K562 (cell line): Measurements from ENCODE around the gene SKIC8.

Source experiments
- CAMTA2 ChIP-seq: fragments of 250-450 bp; sonication (Bioruptor Pico); conservative IDR thresholded peaks from 2 replicates; pipeline ENCODE4 v1.5.1; 2022
- CREB1 ChIP-seq, 2 experiments: sonication (generic) in 1 of 2; formaldehyde crosslinking in 1 of 2; IDR thresholded peaks; 2 replicates each; pipeline versions ENCODE4 v1.6.1 to v1.8.0; 2012 to 2022; ENCODE audit warnings: inconsistent platforms in 1 of 2, mild to moderate bottlenecking in 1 of 2, missing genetic modification reagents in 1 of 2, moderate library complexity in 1 of 2
- EZH2 ChIP-seq: IDR thresholded peaks from 2 replicates; pipeline ENCODE4 v1.6.1; 2012; ENCODE audit warnings: low read depth, mild to moderate bottlenecking, inconsistent platforms, low read length, borderline replicate concordance
- FOXJ3 ChIP-seq: sonication (generic); formaldehyde crosslinking; IDR thresholded peaks from 2 replicates; pipeline ENCODE4 v1.4.0; 2020; ENCODE audit warnings: mild to moderate bottlenecking, missing genetic modification reagents
- JUNB ChIP-seq: fragments of 450-650 bp; formaldehyde crosslinking; conservative IDR thresholded peaks from 2 replicates; pipeline ENCODE4 v1.4.0; 2020; ENCODE audit warnings: mild to moderate bottlenecking
- POLR2H ChIP-seq: IDR thresholded peaks from 2 replicates; pipeline ENCODE4 v1.6.1; 2016; ENCODE audit warnings: missing genetic modification characterization, low read depth, mild to moderate bottlenecking, control low read depth, missing compliant biosample characterization, moderate library complexity
- RERE ChIP-seq: sonication (generic); formaldehyde crosslinking; IDR thresholded peaks from 2 replicates; pipeline ENCODE4 v1.8.0; 2023; ENCODE audit warnings: missing genetic modification reagents, mild to moderate bottlenecking, borderline replicate concordance
- SMAD4 ChIP-seq: fragments of 250-450 bp; sonication (Bioruptor Pico); conservative IDR thresholded peaks from 2 replicates; pipeline ENCODE4 v1.8.0; 2021; ENCODE audit warnings: inconsistent platforms, mild to moderate bottlenecking, moderate library complexity
- ZNF24 ChIP-seq: fragments of 450-650 bp; IDR thresholded peaks from 2 replicates; pipeline ENCODE4 v1.6.1; 2016
- ZNF3 ChIP-seq: fragments of 250-450 bp; sonication (Bioruptor Pico); IDR thresholded peaks from 2 replicates; pipeline ENCODE4 v1.5.0; 2021; ENCODE audit warnings: mild to moderate bottlenecking, moderate library complexity
- ZNF347 ChIP-seq: fragments of 450-650 bp; formaldehyde crosslinking; IDR thresholded peaks from 2 replicates; pipeline ENCODE4 v1.4.0; 2020; ENCODE audit warnings: low read depth, mild to moderate bottlenecking, moderate library complexity
- ZNF639 ChIP-seq, 2 experiments: fragments of 200-800 bp in 1 of 2; sonication (Bioruptor generic) in 1 of 2; sonication (generic) in 1 of 2; formaldehyde crosslinking in 1 of 2; IDR thresholded peaks in 1 of 2; conservative IDR thresholded peaks in 1 of 2; 2 replicates each; pipeline versions ENCODE4 v1.5.0 to v1.6.1; 2016 to 2020; ENCODE audit warnings: missing compliant biosample characterization in 1 of 2, missing genetic modification characterization in 1 of 2, missing genetic modification reagents in 1 of 2
- TF ChIP-seq, protein P1 (sequence below), 3 experiments: IDR thresholded peaks in 2 of 3; conservative IDR thresholded peaks in 1 of 3; 2 replicates each; pipeline ENCODE4 v1.5.1; 2011 to 2012; ENCODE audit warnings: low read length in 3 of 3, mild to moderate bottlenecking in 3 of 3, control low read depth in 2 of 3, improper control_type of control experiment in 1 of 3, inconsistent platforms in 1 of 3, low read depth in 1 of 3, mixed read lengths in 1 of 3, moderate library complexity in 1 of 3; ENCODE audit not compliant: insufficient read depth in 2 of 3
- TF ChIP-seq, protein P2 (sequence below): sonication (generic); formaldehyde crosslinking; IDR thresholded peaks from 2 replicates; pipeline ENCODE4 v1.8.0; 2022; ENCODE audit warnings: mild to moderate bottlenecking, missing genetic modification reagents, borderline replicate concordance

- TF ChIP-seq JUNB (CRISPR knock-in tag) (no peak), FOXJ3 (CRISPR knock-in tag) (no peak), RERE (CRISPR knock-in tag) (no peak), EZH2 (no peak), SMAD4 (CRISPR knock-in tag) (no peak), ZNF639 (CRISPR knock-in tag; conservative IDR thresholded peaks at IDR 0.05 in 1 of 2, IDR thresholded peaks at IDR 0.05 in 1 of 2) (no peak), CAMTA2 (CRISPR knock-in tag) (no peak), POLR2H (no peak), CREB1 (IDR thresholded peaks at IDR 0.05) (no peak), CREB1 (CRISPR knock-in tag; IDR thresholded peaks at IDR 0.05) (no peak), ZNF24 (no peak), ZNF347 (CRISPR knock-in tag) (no peak), ZNF3 (no peak)
- TF ChIP-seq, protein P1, sequence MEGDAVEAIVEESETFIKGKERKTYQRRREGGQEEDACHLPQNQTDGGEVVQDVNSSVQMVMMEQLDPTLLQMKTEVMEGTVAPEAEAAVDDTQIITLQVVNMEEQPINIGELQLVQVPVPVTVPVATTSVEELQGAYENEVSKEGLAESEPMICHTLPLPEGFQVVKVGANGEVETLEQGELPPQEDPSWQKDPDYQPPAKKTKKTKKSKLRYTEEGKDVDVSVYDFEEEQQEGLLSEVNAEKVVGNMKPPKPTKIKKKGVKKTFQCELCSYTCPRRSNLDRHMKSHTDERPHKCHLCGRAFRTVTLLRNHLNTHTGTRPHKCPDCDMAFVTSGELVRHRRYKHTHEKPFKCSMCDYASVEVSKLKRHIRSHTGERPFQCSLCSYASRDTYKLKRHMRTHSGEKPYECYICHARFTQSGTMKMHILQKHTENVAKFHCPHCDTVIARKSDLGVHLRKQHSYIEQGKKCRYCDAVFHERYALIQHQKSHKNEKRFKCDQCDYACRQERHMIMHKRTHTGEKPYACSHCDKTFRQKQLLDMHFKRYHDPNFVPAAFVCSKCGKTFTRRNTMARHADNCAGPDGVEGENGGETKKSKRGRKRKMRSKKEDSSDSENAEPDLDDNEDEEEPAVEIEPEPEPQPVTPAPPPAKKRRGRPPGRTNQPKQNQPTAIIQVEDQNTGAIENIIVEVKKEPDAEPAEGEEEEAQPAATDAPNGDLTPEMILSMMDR (IDR thresholded peaks at IDR 0.05 in 2 of 3, conservative IDR thresholded peaks at IDR 0.05 in 1 of 3; ENCODE audit: insufficient read depth in 2 of 3, low read depth in 1 of 3, low read length in 3 of 3) = no peak
- TF ChIP-seq, protein P2, sequence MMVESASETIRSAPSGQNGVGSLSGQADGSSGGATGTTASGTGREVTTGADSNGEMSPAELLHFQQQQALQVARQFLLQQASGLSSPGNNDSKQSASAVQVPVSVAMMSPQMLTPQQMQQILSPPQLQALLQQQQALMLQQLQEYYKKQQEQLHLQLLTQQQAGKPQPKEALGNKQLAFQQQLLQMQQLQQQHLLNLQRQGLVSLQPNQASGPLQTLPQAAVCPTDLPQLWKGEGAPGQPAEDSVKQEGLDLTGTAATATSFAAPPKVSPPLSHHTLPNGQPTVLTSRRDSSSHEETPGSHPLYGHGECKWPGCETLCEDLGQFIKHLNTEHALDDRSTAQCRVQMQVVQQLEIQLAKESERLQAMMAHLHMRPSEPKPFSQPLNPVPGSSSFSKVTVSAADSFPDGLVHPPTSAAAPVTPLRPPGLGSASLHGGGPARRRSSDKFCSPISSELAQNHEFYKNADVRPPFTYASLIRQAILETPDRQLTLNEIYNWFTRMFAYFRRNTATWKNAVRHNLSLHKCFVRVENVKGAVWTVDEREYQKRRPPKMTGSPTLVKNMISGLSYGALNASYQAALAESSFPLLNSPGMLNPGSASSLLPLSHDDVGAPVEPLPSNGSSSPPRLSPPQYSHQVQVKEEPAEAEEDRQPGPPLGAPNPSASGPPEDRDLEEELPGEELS (CRISPR knock-in tag) = no peak
Measured at GRCh38 chr15:78311292-78311691, 11.9 kb upstream of the SKIC8 start.
